Measurements from ENCODE around the gene MTOR.

Gene MTOR

GRCh38 chr1:11061652-11062365 is 200.5 kb downstream of the MTOR start:
- DNase-seq (ENCODE audit: low read depth in 2 of 2), result no peak

- peak; percentile 72 to 73 for DNase-seq (ENCODE audit: low read depth in 2 of 2)
Observed at GRCh38 chr1:11059968-11060830, 202.2 kb downstream of the MTOR start, which contains the start of gene SRM. SRM (minus strand) TSS chr1:11060018; CDS start chr1:11059943, 75 bp downstream.

GRCh38 chr1:11059155-11059967 is 203.0 kb downstream of the MTOR start:
- no peak for DNase-seq (ENCODE audit: low read depth in 2 of 2)

GRCh38 chr1:11058595-11059154 is 203.7 kb downstream of the MTOR start:
- no peak for DNase-seq (ENCODE audit: low read depth in 2 of 2)

- DNase-seq (ENCODE audit: low read depth in 2 of 2), result no peak
Observed at GRCh38 chr1:11058026-11058425, 204.3 kb downstream of the MTOR start.

GRCh38 chr1:11057477-11057876 is 204.9 kb downstream of the MTOR start:
- no peak for DNase-seq (ENCODE audit: low read depth in 2 of 2)
